Esophagus mucosa (tissue), 1 donor: Measurements from ENCODE around the gene WDCP. TPM values are rescaled to one million over a fixed set of nuclear protein-coding genes. Genes with fewer than 3 reads are reported as not detected.

Experiments used
- ATAC-seq: fragments of 200-7000 bp; cut with Tn5 transposase; one replicate; pipeline ENCODE4 v1.9.1; 2020
- total RNA-seq: library from RNA; stranded (reverse); gene quantifications from one replicate; pipeline ENCODE4 v1.2.4, GENCODE V29; 2023
- donor health status: DM: yes; HTN: yes; CAD: no.

WDCP gene
- total RNA-seq, 1 donor from 2014 or later = 3.3 TPM

- ATAC-seq = peak; percentile 71
These were observed 58.8 kb downstream of the WDCP start for GRCh38 chr2:23988371-23988770.

Other genes with a start within 250 kb of the WDCP start
- gene ATAD2B, start 120.3 kb downstream of the WDCP start, total RNA-seq = 17.0 TPM
- gene UBXN2A, start 106.9 kb downstream of the WDCP start, total RNA-seq = 10.4 TPM
- gene MFSD2B, start 37.3 kb downstream of the WDCP start, total RNA-seq = not detected
- 6.2 TPM for gene FKBP1B, start 2.4 kb upstream of the WDCP start, total RNA-seq
- 85.7 TPM for gene SF3B6, start 28.9 kb upstream of the WDCP start, total RNA-seq
- gene TP53I3, start 37.4 kb upstream of the WDCP start, total RNA-seq = 102 TPM
- 0.24 TPM for gene PFN4, start 75.9 kb upstream of the WDCP start, total RNA-seq
- gene FAM228B, start 76.1 kb upstream of the WDCP start, total RNA-seq = 5.7 TPM
- gene FAM228A, start 127.7 kb upstream of the WDCP start, total RNA-seq = not detected